Transverse colon (tissue), 4 donors: ENCODE data around the gene HEXA. TPM values are rescaled to one million over a fixed set of nuclear protein-coding genes. Genes with fewer than 3 reads are reported as not detected.
A peak's percentile ranks its signal among the peaks of the same experiment; 100 is the strongest.
"Not testable (repeated sequence)": the region's sequence is repeated elsewhere in the genome, so short reads cannot be mapped to it uniquely, and the experiment has no call there.

ENCODE experiments used
- DNase-seq: peaks from one replicate; pipeline ENCODE4 v3.0.0-alpha.2; 2019
- H3K27ac ChIP-seq, 4 donors: fragments of 200-600 bp; sonication (generic); 2 replicates each; pipeline ENCODE4 v1.5.1; 2016 to 2018; ENCODE audit warnings: inconsistent platforms in 4 of 4
- H3K27me3 ChIP-seq: fragments of 200-600 bp; sonication (generic); 2 replicates; pipeline ENCODE4 v1.5.1; 2017; ENCODE audit warnings: inconsistent platforms
- H3K36me3 ChIP-seq, 4 donors: fragments of 200-600 bp; sonication (generic); 2 replicates each; pipeline ENCODE4 v1.5.1; 2017 to 2019; ENCODE audit warnings: inconsistent platforms in 4 of 4
- H3K4me1 ChIP-seq, 4 donors: fragments of 200-600 bp; sonication (generic); 2 replicates each; pipeline ENCODE4 v1.5.1; 2017 to 2020; ENCODE audit warnings: inconsistent platforms in 4 of 4
- H3K4me3 ChIP-seq, 4 donors: fragments of 200-600 bp; sonication (generic); 1 replicate in 1 of 4; 2 replicates in 3 of 4; pipeline versions ENCODE4 v1.5.1 to v1.6.1; 2017 to 2019; ENCODE audit warnings: inconsistent platforms in 4 of 4
- H3K9me3 ChIP-seq, 2 donors: fragments of 200-600 bp; sonication (generic); 2 replicates each; pipeline ENCODE4 v1.5.1; 2017 to 2019; ENCODE audit warnings: inconsistent platforms in 2 of 2
- CTCF ChIP-seq, 5 experiments: fragments of 200-600 bp in 3 of 5; fragments of 450-650 bp in 2 of 5; sonication (generic) in 3 of 5; IDR thresholded peaks; 1 replicate in 2 of 5; 2 replicates in 3 of 5; pipeline ENCODE4 v1.5.1; 2016 to 2017; ENCODE audit warnings: antibody characterized with exemption in 5 of 5, inconsistent platforms in 3 of 5, mild to moderate bottlenecking in 2 of 5, moderate library complexity in 1 of 5
- EP300 ChIP-seq: sonication (generic); formaldehyde crosslinking; IDR thresholded peaks from one replicate; pipeline ENCODE4 v1.6.1; 2017; ENCODE audit warnings: antibody characterized with exemption, low read depth
- POLR2A ChIP-seq: fragments of 450-650 bp; IDR thresholded peaks from one replicate; pipeline ENCODE4 v1.6.1; 2016; ENCODE audit warnings: antibody characterized with exemption, mild to moderate bottlenecking, moderate library complexity
- POLR2AphosphoS5 ChIP-seq, 3 donors: sonication (generic); formaldehyde crosslinking; IDR thresholded peaks; one replicate each; pipeline ENCODE4 v1.6.1; 2016; ENCODE audit warnings: antibody characterized with exemption in 3 of 3
- WGBS, 2 donors: methylation state at CpG; one replicate each; pipeline ENCODE4 v1.1.5; 2018; ENCODE audit warnings: low coverage in 1 of 2; 5-methylcytosine and 5-hydroxymethylcytosine counted together
- in situ Hi-C, 4 donors: fragments of 200-750 bp; cut with MboI; loops; one replicate each; pipeline versions ENCODE4 v1.15.0 to v1.15.1; 2017; ENCODE audit warnings: low sequenced_read_pairs in 3 of 4, low pct_ligation_motif_present in 1 of 4, low pct_unique_long_range_greater_than_20kb in 1 of 4
- intact Hi-C: fragments of 100-400 bp; cut with DNase I; formaldehyde crosslinking; loops from one replicate; pipeline ENCODE4 v1.15.1; 2023; ENCODE audit warnings: low total_unique reads
- total RNA-seq, 4 donors: library from RNA; depleted of rRNA; stranded (reverse); fragments of >200 nt; gene quantifications; one replicate each; pipeline ENCODE4 v1.1.0, GENCODE V29; 2016

Gene HEXA
- total RNA-seq, 4 donors from 2014 or later, result 19.9 to 69.9 (median 50.9) TPM

DNA sequence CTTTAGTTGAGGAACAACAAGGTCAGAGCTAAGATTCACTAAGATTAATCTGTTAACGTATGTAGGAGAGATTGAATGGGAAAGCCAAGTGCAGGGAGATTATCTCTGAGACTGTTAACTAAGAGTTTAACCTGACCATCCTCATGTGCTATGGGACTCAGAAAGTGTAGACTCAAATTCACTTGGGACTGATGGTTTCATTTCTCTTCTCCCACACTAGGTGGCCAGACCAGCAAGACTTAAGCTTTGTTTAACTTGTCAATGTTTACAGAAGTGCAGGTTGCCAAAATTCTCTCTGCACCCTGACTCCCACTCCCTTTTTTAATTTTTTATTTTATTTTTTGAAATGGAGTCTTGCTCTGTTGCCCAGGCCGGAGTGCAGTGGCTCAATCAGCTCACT is 6.3 kb upstream of the HEXA start:
- Histone ChIP-seq H3K27me3 (peaks cover 7% of the 10 kb centered on the region), H3K4me3 (no peak overlapping the region), H3K9me3 (no peaks in the 10 kb centered on the region), H3K27ac (no peak overlapping the region), H3K4me1 (peaks cover 0 to 4% (median under 1%) of the 10 kb centered on the region in 4 donors), H3K36me3 (no peaks in the 10 kb centered on the region)
- WGBS, 2 donors, result 70 to 92% methylated on average over 2 of the region's 2 CpGs
- in situ Hi-C loops, result no loop called here
- intact Hi-C loops, result no loop called here
- TF ChIP-seq CTCF (IDR thresholded peaks at IDR 0.05) (peak in 1 of 5 experiments; percentile 16), POLR2A (no peak), EP300 (no peak)
- no peak for DNase-seq

- peaks cover 7% of the 10 kb centered on the region for H3K27me3 ChIP-seq
- no peaks in the 10 kb centered on the region for H3K36me3 ChIP-seq
- H3K4me3 ChIP-seq, result no peak overlapping the region
- no peaks in the 10 kb centered on the region for H3K9me3 ChIP-seq
- no peak overlapping the region for H3K27ac ChIP-seq
- H3K4me1 ChIP-seq, result peaks cover 7 to 12% (median 8%) of the 10 kb centered on the region in 4 donors
- in situ Hi-C loops, result no loop called here
- intact Hi-C loops, result no loop called here
- TF ChIP-seq CTCF (IDR thresholded peaks at IDR 0.05), result no peak
- TF ChIP-seq EP300, result no peak
- TF ChIP-seq POLR2AphosphoS5 (IDR thresholded peaks at IDR 0.05), result no peak
- no peak for DNase-seq
- WGBS, 2 donors, result 83% methylated on average over 4 of the region's 4 CpGs; no CpG with 5 or more reads in 1 of the 2 donors
These were observed 4.9 kb upstream of the HEXA start for GRCh38 chr15:72380743-72381142.

GRCh38 chr15:72379856-72380430 is 4.1 kb upstream of the HEXA start:
- WGBS, 2 donors, result 55 to 67% methylated on average over 1 to 2 of the region's 2 CpGs
- intact Hi-C loops, result loop anchor here (5.0 kb wide), 1 partner anchor 92 kb away; the partner anchor contains the start of gene ARIH1
- no peak for DNase-seq

GRCh38 chr15:72379106-72379505 is 3.3 kb upstream of the HEXA start:
- H3K4me3 ChIP-seq, H3K27ac ChIP-seq, H3K36me3 ChIP-seq, DNase-seq, H3K9me3 ChIP-seq, H3K27me3 ChIP-seq: not testable (repeated sequence)
- peaks cover 8 to 25% (median 18%) of the 10 kb centered on the region in 4 donors for H3K4me1 ChIP-seq
- intact Hi-C loops (loop anchor here (5.0 kb wide), 1 partner anchor 93 kb away; the partner anchor contains the start of gene ARIH1), in situ Hi-C loops (loop anchor here in 1 of 4 donors (5.0 kb wide), 1 partner anchor 93 kb away; the partner anchor contains the start of gene ARIH1)
- WGBS, 2 donors, result 78 to 85% methylated on average over 3 of the region's 3 CpGs

More at GRCh38 chr15:72379856-72380430, 4.1 kb upstream of the HEXA start:
- Histone ChIP-seq H3K9me3 (no peaks in the 10 kb centered on the region), H3K4me3 (no peak overlapping the region), H3K27me3 (peaks cover 7% of the 10 kb centered on the region), H3K27ac (no peak overlapping the region), H3K4me1 (peaks cover 8 to 16% (median 11%) of the 10 kb centered on the region in 4 donors), H3K36me3 (no peaks in the 10 kb centered on the region)
- TF ChIP-seq CTCF (IDR thresholded peaks at IDR 0.05) (no peak), POLR2AphosphoS5 (IDR thresholded peaks at IDR 0.05) (no peak), EP300 (no peak), POLR2A (no peak)
- in situ Hi-C loops, result loop anchor here in 1 of 4 donors (5.0 kb wide), 1 partner anchor 92 kb away; the partner anchor contains the start of gene ARIH1
